GM10266 (cell line): ENCODE measurements around the gene PAOX.

Experiments
- DNase-seq: peaks from one replicate; pipeline ENCODE4 v3.0.0; 2012; ENCODE audit errors: extremely low spot score
- CTCF ChIP-seq: IDR thresholded peaks from 2 replicates; pipeline ENCODE4 v1.5.1; 2012; ENCODE audit warnings: mild to moderate bottlenecking, low read depth; ENCODE audit not compliant: control insufficient read depth, insufficient read depth; ENCODE audit errors: missing control alignments

PAOX gene

GRCh38 chr10:133343558-133343957 lies 35.5 kb upstream of the PAOX start:
- no peak for DNase-seq
- no peak for TF ChIP-seq CTCF

- no peak for DNase-seq
- no peak for TF ChIP-seq CTCF
Observed at GRCh38 chr10:133344236-133344635, 34.8 kb upstream of the PAOX start.

- no peak for TF ChIP-seq CTCF
Observed at GRCh38 chr10:133346413-133346812, 32.6 kb upstream of the PAOX start.

GRCh38 chr10:133347710-133348517 lies 31.1 kb upstream of the PAOX start:
- DNase-seq: no peak
- no peak for TF ChIP-seq CTCF

More at GRCh38 chr10:133346413-133346812, 32.6 kb upstream of the PAOX start:
- no peak for DNase-seq

GRCh38 chr10:133349160-133349568 lies 29.9 kb upstream of the PAOX start:
- TF ChIP-seq CTCF: no peak
- DNase-seq: no peak

- DNase-seq: no peak
- TF ChIP-seq CTCF: no peak
Observed at GRCh38 chr10:133349577-133350011, 29.5 kb upstream of the PAOX start.

- no peak for TF ChIP-seq CTCF
- DNase-seq: no peak
Observed at GRCh38 chr10:133350283-133350949, 28.6 kb upstream of the PAOX start.
